Omental fat pad (tissue), 4 donors: Measurements from ENCODE around the gene NNAT. TPM values are rescaled to one million over a fixed set of nuclear protein-coding genes. Genes with fewer than 3 reads are reported as not detected.

Source experiments
- ATAC-seq: fragments of 150-250 bp; one replicate; pipeline ENCODE4 v1.9.1; 2016; ENCODE audit warnings: mild to moderate bottlenecking, moderate library complexity; ENCODE audit not compliant: low FRiP score
- DNase-seq: peaks from one replicate; pipeline ENCODE4 v3.0.0-alpha.2; 2019; ENCODE audit warnings: low spot score
- total RNA-seq, 4 donors: library from RNA; depleted of rRNA; stranded (reverse); fragments of >200 nt; gene quantifications; one replicate each; pipeline ENCODE4 v1.1.0, GENCODE V29; 2016
- TF ChIP-seq, protein P1 (sequence below), 3 donors: fragments of 450-650 bp; IDR thresholded peaks; one replicate each; pipeline ENCODE4 v1.5.1; 2016 to 2017; ENCODE audit warnings: antibody characterized with exemption in 3 of 3, mild to moderate bottlenecking in 3 of 3, moderate library complexity in 2 of 3

The NNAT gene
- total RNA-seq, 4 donors from 2014 or later, result 7.4 to 44.4 (median 23.2) TPM

GRCh38 chr20:37492096-37492625 is 28.9 kb upstream of the NNAT start:
- DNase-seq, result no peak
- TF ChIP-seq, protein P1, sequence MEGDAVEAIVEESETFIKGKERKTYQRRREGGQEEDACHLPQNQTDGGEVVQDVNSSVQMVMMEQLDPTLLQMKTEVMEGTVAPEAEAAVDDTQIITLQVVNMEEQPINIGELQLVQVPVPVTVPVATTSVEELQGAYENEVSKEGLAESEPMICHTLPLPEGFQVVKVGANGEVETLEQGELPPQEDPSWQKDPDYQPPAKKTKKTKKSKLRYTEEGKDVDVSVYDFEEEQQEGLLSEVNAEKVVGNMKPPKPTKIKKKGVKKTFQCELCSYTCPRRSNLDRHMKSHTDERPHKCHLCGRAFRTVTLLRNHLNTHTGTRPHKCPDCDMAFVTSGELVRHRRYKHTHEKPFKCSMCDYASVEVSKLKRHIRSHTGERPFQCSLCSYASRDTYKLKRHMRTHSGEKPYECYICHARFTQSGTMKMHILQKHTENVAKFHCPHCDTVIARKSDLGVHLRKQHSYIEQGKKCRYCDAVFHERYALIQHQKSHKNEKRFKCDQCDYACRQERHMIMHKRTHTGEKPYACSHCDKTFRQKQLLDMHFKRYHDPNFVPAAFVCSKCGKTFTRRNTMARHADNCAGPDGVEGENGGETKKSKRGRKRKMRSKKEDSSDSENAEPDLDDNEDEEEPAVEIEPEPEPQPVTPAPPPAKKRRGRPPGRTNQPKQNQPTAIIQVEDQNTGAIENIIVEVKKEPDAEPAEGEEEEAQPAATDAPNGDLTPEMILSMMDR (IDR thresholded peaks at IDR 0.05), result no peak
- ATAC-seq, result no peak

DNA sequence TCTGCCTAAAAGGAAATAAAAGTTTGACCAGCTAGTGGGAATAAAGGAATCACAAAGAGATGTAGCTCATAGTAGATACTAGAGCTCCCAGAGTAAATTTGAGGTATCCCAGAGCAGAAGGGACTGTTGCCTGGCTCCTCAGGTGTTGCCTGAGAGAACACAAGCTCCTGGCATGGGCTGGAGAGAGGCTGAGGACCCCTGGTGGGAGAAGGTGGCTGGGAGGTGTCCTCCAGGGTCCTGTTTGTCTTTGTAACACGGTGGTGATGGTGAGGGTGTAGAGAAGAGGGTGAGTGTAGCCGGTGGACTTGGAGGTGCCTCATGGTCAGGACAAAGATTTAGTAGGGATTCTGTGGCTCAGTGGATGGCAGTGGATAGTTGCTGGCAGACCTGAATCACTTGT is 28.1 kb upstream of the NNAT start:
- TF ChIP-seq, protein P1 (IDR thresholded peaks at IDR 0.05), result no peak
- DNase-seq, result no peak
- no peak for ATAC-seq

GRCh38 chr20:37494301-37494700 is 26.7 kb upstream of the NNAT start:
- TF ChIP-seq, protein P1 (IDR thresholded peaks at IDR 0.05), result no peak
- DNase-seq (no peak), ATAC-seq (no peak)

- DNase-seq (no peak), ATAC-seq (no peak)
- TF ChIP-seq, protein P1 (IDR thresholded peaks at IDR 0.05), result no peak
These were observed 26.3 kb upstream of the NNAT start for GRCh38 chr20:37494796-37495195.

DNA sequence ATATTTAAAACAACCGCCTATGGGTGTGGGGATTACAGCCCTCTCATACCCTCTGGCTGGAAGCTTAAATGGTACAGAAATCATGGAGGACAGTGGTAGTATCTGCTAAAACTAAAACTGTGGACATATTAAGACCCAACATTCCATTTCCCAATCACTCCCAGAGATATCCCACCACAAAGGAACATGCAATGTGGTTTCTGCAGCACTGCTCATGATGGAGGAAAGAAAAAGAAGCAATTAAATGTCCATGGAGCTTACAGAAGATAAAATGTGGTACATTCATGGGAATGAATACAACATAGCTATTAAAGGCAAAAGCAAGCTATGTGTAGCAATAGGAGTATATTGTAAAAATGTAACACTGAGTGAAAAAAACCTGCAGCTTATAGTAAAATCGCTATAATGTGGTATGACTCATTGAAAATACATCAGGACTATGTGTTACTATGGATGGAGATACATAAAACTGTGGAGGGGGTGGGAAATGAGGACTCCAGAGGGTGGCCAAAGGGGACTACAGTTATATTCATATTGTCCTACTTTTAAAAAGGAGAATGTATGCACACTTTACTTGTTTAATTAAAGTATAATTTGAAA is 22.9 kb upstream of the NNAT start:
- TF ChIP-seq, protein P1 (IDR thresholded peaks at IDR 0.05), result no peak
- DNase-seq (no peak), ATAC-seq (no peak)

DNA sequence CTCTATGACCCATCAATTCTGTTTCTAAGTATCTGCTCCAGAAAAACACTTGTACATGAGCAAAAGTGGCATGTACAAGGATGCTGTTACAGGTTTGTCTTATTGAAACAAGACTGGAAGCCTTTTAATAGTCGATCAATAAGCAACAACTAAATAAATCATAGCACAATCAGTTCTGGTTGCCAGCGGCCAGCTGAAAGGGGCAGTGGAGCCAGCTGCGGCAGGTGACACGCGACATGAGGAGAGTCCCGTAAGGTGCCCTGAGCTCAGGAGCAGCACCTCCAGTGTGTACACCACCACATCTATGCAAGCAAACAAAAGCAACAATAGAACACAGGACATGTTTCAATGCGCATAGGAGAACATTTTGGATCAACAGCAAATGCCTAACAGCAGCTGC is 20.7 kb upstream of the NNAT start:
- DNase-seq, result no peak
- TF ChIP-seq, protein P1 (IDR thresholded peaks at IDR 0.05), result no peak
- no peak for ATAC-seq

- no peak for ATAC-seq
- TF ChIP-seq, protein P1 (IDR thresholded peaks at IDR 0.05), result no peak
- DNase-seq, result no peak
These were observed 19.1 kb upstream of the NNAT start for GRCh38 chr20:37501940-37502339.
